ENCODE data around the gene TOP2A. TPM values are rescaled to one million over a fixed set of nuclear protein-coding genes. Genes with fewer than 3 reads are reported as not detected.
A peak's percentile ranks its signal among the peaks of the same experiment; 100 is the strongest.

TOP2A gene
- total RNA-seq, 1 donor from 2014 or later, result 16.9 TPM

DNA sequence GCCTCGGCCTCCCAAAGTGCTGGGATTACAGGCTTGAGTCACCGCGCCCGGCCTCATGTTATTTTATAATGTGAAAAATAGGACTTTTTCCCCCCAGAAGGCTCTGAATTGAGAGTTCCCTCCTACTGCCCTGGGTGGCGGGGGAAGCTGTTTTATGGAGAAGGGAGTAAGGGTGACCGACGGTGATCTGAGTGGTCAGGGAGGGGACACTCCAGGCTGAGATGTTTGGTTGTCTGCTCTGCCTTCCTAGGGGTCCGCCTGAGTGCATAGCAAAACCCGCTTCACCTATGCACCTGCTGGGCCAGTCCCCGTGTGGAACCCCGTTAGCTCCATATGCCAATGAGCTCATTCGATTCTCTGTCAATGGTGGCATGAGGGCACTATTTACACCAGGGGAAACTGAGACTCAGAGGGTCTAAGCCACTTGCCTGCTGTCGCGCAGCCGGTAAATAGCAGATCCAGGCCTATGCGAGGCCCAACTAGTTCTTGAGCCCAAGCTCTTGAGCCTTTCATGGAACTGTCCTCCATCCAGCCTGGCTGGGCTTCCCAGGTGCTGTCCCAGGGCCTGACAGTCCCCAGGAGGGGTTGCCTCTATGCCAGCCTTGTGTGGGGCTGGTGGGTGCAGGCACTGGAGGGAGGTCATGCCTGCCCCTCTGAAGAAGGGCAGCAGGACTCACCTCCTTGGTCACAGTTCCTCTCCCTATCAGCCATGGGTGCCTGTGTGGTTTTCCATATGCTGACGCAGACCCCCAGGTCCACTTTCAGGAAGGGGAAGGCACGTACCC, 51.4 kb downstream of the TOP2A start:
- no peaks in the 10 kb centered on the region for H3K36me3 ChIP-seq
- H3K9me3 ChIP-seq, result no peaks in the 10 kb centered on the region
- peaks cover 20% of the 10 kb centered on the region for H3K4me1 ChIP-seq
- TF ChIP-seq POLR2AphosphoS5 (IDR thresholded peaks at IDR 0.05; ENCODE audit: insufficient read depth in 1 of 2, low read depth in 1 of 2) (no peak), POLR2A (IDR thresholded peaks at IDR 0.05) (no peak)
- H3K27ac ChIP-seq, result no peak overlapping the region
- no peak overlapping the region for H3K4me3 ChIP-seq
- DNase-seq (ENCODE audit: extremely low spot score in 2 of 2), result peak in 1 of 2 donors; percentile 81
- intact Hi-C loops (cut with DNase I), result loop anchor here (10.0 kb wide), 1 partner anchor 49 kb away; the partner anchor contains the start of gene TOP2A
- H3K27me3 ChIP-seq, result no peaks in the 10 kb centered on the region

DNA sequence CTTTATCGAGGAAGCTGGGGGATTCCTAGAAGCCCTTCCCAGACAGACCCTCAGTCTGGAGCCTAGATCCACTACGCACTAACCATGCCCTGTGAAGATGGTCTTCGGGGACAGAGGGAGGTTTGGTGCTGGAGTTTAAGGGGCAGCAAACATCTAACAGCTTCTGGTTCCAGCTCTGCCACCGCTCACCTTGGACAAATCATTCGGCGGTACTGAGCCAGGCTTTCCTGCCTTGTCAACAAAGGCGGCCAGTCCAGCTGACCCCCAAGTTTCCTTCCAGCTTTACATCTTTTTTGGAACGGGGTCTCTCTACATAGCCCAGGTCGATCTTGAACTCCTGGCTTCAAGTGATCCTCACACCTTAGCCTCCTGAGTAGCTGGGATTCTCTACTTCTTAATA, 52.8 kb downstream of the TOP2A start:
- Histone ChIP-seq H3K27me3 (no peaks in the 10 kb centered on the region), H3K9me3 (no peaks in the 10 kb centered on the region), H3K27ac (no peak overlapping the region), H3K36me3 (no peaks in the 10 kb centered on the region), H3K4me1 (peaks cover 20% of the 10 kb centered on the region), H3K4me3 (no peak overlapping the region)
- intact Hi-C loops (cut with DNase I), result loop anchor here (10.0 kb wide), 1 partner anchor 50 kb away; the partner anchor contains the start of gene TOP2A
- DNase-seq (ENCODE audit: extremely low spot score in 2 of 2), result no peak
- TF ChIP-seq, protein P1, sequence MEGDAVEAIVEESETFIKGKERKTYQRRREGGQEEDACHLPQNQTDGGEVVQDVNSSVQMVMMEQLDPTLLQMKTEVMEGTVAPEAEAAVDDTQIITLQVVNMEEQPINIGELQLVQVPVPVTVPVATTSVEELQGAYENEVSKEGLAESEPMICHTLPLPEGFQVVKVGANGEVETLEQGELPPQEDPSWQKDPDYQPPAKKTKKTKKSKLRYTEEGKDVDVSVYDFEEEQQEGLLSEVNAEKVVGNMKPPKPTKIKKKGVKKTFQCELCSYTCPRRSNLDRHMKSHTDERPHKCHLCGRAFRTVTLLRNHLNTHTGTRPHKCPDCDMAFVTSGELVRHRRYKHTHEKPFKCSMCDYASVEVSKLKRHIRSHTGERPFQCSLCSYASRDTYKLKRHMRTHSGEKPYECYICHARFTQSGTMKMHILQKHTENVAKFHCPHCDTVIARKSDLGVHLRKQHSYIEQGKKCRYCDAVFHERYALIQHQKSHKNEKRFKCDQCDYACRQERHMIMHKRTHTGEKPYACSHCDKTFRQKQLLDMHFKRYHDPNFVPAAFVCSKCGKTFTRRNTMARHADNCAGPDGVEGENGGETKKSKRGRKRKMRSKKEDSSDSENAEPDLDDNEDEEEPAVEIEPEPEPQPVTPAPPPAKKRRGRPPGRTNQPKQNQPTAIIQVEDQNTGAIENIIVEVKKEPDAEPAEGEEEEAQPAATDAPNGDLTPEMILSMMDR (IDR thresholded peaks at IDR 0.05), result no peak
- TF ChIP-seq POLR2AphosphoS5 (IDR thresholded peaks at IDR 0.05; ENCODE audit: insufficient read depth in 1 of 2, low read depth in 1 of 2) (no peak), POLR2A (IDR thresholded peaks at IDR 0.05) (no peak)

DNA sequence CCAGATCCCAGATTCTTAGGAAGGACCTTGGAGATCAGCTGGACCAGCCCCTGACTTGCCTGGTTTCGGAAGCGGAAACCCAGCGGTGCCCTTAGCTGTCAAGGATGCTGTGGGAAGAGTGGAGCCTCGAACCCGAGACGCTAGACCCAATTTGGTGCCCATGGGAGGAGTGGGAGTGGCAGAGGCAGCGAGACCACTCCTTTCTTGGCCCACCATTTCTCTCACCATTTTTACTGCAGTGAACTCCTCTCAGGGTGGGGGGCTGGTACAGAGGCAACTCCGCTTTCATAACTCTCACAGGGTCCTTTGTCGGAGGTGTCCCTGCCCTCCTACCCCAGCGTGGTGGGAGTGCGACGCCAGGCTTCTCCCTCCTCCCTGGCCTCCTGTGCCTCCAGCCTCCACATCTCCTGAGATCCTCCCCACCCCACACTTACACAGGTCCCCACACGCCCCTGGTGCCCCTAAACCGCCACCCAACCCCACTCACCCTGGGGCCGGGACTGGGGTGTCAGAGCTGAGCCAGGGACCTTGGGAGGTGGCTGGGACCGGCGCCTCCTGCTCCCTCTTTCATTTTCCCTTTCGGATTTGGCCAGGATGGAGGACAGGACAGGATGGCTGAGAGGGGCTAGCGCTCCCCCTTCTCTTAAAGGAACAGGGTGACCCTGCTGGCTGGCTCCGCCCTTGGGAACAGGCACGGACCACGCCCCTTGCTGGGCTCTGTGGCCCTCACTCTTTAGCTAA, 53.4 kb downstream of the TOP2A start, which contains the start of gene GJD3:
Gene GJD3 (minus strand): TSS at position 617 of the 741 bp plus-strand sequence. CDS start 922 bp downstream, outside the sequence.
- peak in 1 of 2 donors; percentile 50 for TF ChIP-seq POLR2AphosphoS5 (IDR thresholded peaks at IDR 0.05; ENCODE audit: insufficient read depth in 1 of 2, low read depth in 1 of 2)
- no peak for TF ChIP-seq POLR2A (IDR thresholded peaks at IDR 0.05)
- Histone ChIP-seq H3K27me3 (no peaks in the 10 kb centered on the region), H3K27ac (peak within 1 kb of the TSS; percentile 33), H3K9me3 (no peaks in the 10 kb centered on the region), H3K36me3 (no peaks in the 10 kb centered on the region), H3K4me3 (peak within 1 kb of the TSS; percentile 44 to 65), H3K4me1 (peaks cover 21% of the 10 kb centered on the region)
- DNase-seq (ENCODE audit: extremely low spot score in 2 of 2), result peak in 1 of 2 donors; percentile 79
- intact Hi-C loops (cut with DNase I), result loop anchor here (10.0 kb wide), 1 partner anchor 51 kb away; the partner anchor contains the start of gene TOP2A

DNA sequence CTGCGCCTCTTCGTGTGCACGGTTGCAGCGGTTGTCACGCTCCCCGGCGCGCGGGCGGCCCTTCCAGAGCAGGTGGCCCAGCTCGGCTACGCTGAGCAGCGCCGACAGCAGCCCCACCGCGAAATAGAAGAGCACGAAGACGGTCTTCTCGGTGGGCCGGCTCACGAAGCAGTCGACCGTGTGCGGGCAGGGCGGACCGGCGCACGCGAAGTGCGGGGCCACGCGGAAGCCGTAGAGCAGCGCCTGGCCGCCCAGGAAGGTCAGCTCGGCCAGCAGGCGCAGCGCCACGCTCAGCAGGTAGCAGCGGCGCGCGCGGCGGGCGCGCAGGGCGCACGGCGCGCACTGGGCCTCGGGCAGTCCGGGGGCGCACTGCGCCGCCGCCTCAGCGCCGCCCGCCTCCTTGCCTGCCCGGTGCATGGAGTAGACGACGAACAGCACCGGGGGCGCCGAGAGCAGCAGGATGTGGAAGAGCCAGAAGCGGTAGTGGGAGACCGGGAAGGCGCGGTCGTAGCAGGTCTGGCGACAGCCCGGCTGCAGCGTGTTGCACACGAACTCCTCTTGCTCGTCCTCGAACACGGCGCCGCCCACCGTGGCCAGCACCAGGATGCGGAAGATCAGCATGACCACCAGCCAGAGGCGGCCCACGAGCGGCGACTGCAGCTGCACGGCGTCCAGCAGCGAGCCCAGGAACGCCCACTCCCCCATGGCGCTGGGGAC, 54.4 kb downstream of the TOP2A start:
- H3K4me3 ChIP-seq, result peak overlapping the region; percentile 44 to 65
- H3K27me3 ChIP-seq, result no peaks in the 10 kb centered on the region
- no peak overlapping the region for H3K27ac ChIP-seq
- no peak for DNase-seq (ENCODE audit: extremely low spot score in 2 of 2)
- intact Hi-C loops (cut with DNase I), result loop anchor here (10.0 kb wide), 1 partner anchor 52 kb away; the partner anchor contains the start of gene TOP2A
- TF ChIP-seq POLR2AphosphoS5 (IDR thresholded peaks at IDR 0.05; ENCODE audit: insufficient read depth in 1 of 2, low read depth in 1 of 2) (peak in 1 of 2 donors; percentile 17), POLR2A (IDR thresholded peaks at IDR 0.05) (no peak)
- H3K36me3 ChIP-seq, result no peaks in the 10 kb centered on the region
- H3K9me3 ChIP-seq, result no peaks in the 10 kb centered on the region
- H3K4me1 ChIP-seq, result peaks cover 28% of the 10 kb centered on the region

DNA sequence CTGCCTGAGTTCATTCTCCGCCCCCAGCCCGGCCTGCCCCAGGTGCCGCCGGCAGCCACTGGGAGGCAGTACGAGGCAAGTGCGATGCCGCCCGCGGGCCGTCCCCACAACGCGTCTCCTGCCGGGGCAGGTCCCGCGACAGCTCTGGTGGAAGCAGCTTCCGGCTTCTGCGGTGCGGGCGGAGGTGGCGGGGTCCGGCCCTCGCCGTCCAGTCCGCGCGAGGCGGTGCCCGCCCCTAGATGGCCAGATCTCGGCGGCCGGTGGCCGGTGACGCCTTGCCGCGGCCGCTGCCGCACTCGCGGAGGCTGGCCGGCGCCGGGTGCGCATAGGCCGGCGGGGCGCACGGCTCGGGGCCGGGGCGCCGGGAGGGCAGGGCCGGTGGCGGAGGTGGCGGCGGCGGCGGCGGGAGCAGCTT, 55.0 kb downstream of the TOP2A start:
- DNase-seq (ENCODE audit: extremely low spot score in 2 of 2), result no peak
- Histone ChIP-seq H3K27ac (no peak overlapping the region), H3K4me1 (peaks cover 28% of the 10 kb centered on the region), H3K4me3 (peak overlapping the region; percentile 44 to 65), H3K36me3 (no peaks in the 10 kb centered on the region), H3K9me3 (no peaks in the 10 kb centered on the region), H3K27me3 (no peaks in the 10 kb centered on the region)
- no peak for TF ChIP-seq POLR2AphosphoS5 (IDR thresholded peaks at IDR 0.05; ENCODE audit: insufficient read depth in 1 of 2, low read depth in 1 of 2)
- TF ChIP-seq, protein P1 (IDR thresholded peaks at IDR 0.05), result peak in 1 of 3 experiments; percentile 16
- intact Hi-C loops (cut with DNase I), result loop anchor here (10.0 kb wide), 1 partner anchor 52 kb away; the partner anchor contains the start of gene TOP2A

Measured in vagina (tissue), 2 donors.